A673 (cell line): Measurements from ENCODE around the gene ZC3H15.

Source experiments
- CTCF ChIP-seq: fragments of 300-800, 200-600 bp; sonication (generic); conservative IDR thresholded peaks from 2 replicates; pipeline ENCODE4 v1.5.1; 2017; ENCODE audit warnings: low read depth, mild to moderate bottlenecking, antibody characterized with exemption, low read length, moderate library complexity, mixed read lengths
- EZH2 ChIP-seq: fragments of 200-600 bp; sonication (generic); IDR thresholded peaks from 2 replicates; pipeline ENCODE4 v1.6.1; 2017; ENCODE audit warnings: borderline replicate concordance, low read depth, mild to moderate bottlenecking, mixed read lengths, antibody characterized with exemption, low read length; ENCODE audit not compliant: poor library complexity, severe bottlenecking

GRCh38 chr2:186497928-186498327, 11.9 kb downstream of the ZC3H15 start:
- TF ChIP-seq CTCF = no peak
- TF ChIP-seq EZH2 = no peak
